PC-9 (cell line): ENCODE results near the gene ACSL1.

Experiments used
- EZH2 ChIP-seq: fragments of 200-600 bp; sonication (generic); IDR thresholded peaks from 2 replicates; pipeline ENCODE4 v1.8.0; 2017; ENCODE audit warnings: antibody characterized with exemption, low read depth
- TF ChIP-seq, protein P1 (sequence below): fragments of 200-600 bp; sonication (generic); conservative IDR thresholded peaks from 2 replicates; pipeline ENCODE4 v1.6.1; 2017; ENCODE audit warnings: mixed run types, antibody characterized with exemption, mild to moderate bottlenecking, moderate library complexity

- TF ChIP-seq, protein P1, sequence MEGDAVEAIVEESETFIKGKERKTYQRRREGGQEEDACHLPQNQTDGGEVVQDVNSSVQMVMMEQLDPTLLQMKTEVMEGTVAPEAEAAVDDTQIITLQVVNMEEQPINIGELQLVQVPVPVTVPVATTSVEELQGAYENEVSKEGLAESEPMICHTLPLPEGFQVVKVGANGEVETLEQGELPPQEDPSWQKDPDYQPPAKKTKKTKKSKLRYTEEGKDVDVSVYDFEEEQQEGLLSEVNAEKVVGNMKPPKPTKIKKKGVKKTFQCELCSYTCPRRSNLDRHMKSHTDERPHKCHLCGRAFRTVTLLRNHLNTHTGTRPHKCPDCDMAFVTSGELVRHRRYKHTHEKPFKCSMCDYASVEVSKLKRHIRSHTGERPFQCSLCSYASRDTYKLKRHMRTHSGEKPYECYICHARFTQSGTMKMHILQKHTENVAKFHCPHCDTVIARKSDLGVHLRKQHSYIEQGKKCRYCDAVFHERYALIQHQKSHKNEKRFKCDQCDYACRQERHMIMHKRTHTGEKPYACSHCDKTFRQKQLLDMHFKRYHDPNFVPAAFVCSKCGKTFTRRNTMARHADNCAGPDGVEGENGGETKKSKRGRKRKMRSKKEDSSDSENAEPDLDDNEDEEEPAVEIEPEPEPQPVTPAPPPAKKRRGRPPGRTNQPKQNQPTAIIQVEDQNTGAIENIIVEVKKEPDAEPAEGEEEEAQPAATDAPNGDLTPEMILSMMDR, result no peak
- no peak for TF ChIP-seq EZH2
Measured at GRCh38 chr4:184823014-184823413, 2.8 kb downstream of the ACSL1 start.
